Transverse colon (tissue), 4 donors: ENCODE measurements around the gene AGO1. TPM values are rescaled to one million over a fixed set of nuclear protein-coding genes. Genes with fewer than 3 reads are reported as not detected.

Experiments
- DNase-seq: peaks from one replicate; pipeline ENCODE4 v3.0.0-alpha.2; 2019
- H3K27ac ChIP-seq, 4 donors: fragments of 200-600 bp; sonication (generic); 2 replicates each; pipeline ENCODE4 v1.5.1; 2016 to 2018; ENCODE audit warnings: inconsistent platforms in 4 of 4
- H3K27me3 ChIP-seq: fragments of 200-600 bp; sonication (generic); 2 replicates; pipeline ENCODE4 v1.5.1; 2017; ENCODE audit warnings: inconsistent platforms
- H3K36me3 ChIP-seq, 4 donors: fragments of 200-600 bp; sonication (generic); 2 replicates each; pipeline ENCODE4 v1.5.1; 2017 to 2019; ENCODE audit warnings: inconsistent platforms in 4 of 4
- H3K4me1 ChIP-seq, 4 donors: fragments of 200-600 bp; sonication (generic); 2 replicates each; pipeline ENCODE4 v1.5.1; 2017 to 2020; ENCODE audit warnings: inconsistent platforms in 4 of 4
- H3K4me3 ChIP-seq, 4 donors: fragments of 200-600 bp; sonication (generic); 1 replicate in 1 of 4; 2 replicates in 3 of 4; pipeline versions ENCODE4 v1.5.1 to v1.6.1; 2017 to 2019; ENCODE audit warnings: inconsistent platforms in 4 of 4
- H3K9me3 ChIP-seq, 2 donors: fragments of 200-600 bp; sonication (generic); 2 replicates each; pipeline ENCODE4 v1.5.1; 2017 to 2019; ENCODE audit warnings: inconsistent platforms in 2 of 2
- EP300 ChIP-seq: sonication (generic); formaldehyde crosslinking; IDR thresholded peaks from one replicate; pipeline ENCODE4 v1.6.1; 2017; ENCODE audit warnings: antibody characterized with exemption, low read depth
- POLR2A ChIP-seq: fragments of 450-650 bp; IDR thresholded peaks from one replicate; pipeline ENCODE4 v1.6.1; 2016; ENCODE audit warnings: antibody characterized with exemption, mild to moderate bottlenecking, moderate library complexity
- POLR2AphosphoS5 ChIP-seq, 3 donors: sonication (generic); formaldehyde crosslinking; IDR thresholded peaks; one replicate each; pipeline ENCODE4 v1.6.1; 2016; ENCODE audit warnings: antibody characterized with exemption in 3 of 3
- WGBS, 2 donors: methylation state at CpG; one replicate each; pipeline ENCODE4 v1.1.5; 2018; ENCODE audit warnings: low coverage in 1 of 2; 5-methylcytosine and 5-hydroxymethylcytosine counted together
- in situ Hi-C, 4 donors: fragments of 200-750 bp; cut with MboI; loops; one replicate each; pipeline versions ENCODE4 v1.15.0 to v1.15.1; 2017; ENCODE audit warnings: low sequenced_read_pairs in 3 of 4, low pct_ligation_motif_present in 1 of 4, low pct_unique_long_range_greater_than_20kb in 1 of 4
- intact Hi-C: fragments of 100-400 bp; cut with DNase I; formaldehyde crosslinking; loops from one replicate; pipeline ENCODE4 v1.15.1; 2023; ENCODE audit warnings: low total_unique reads
- total RNA-seq, 4 donors: library from RNA; depleted of rRNA; stranded (reverse); fragments of >200 nt; gene quantifications; one replicate each; pipeline ENCODE4 v1.1.0, GENCODE V29; 2016
- TF ChIP-seq, protein P1 (sequence below), 5 experiments: fragments of 200-600 bp in 3 of 5; fragments of 450-650 bp in 2 of 5; sonication (generic) in 3 of 5; IDR thresholded peaks; 1 replicate in 2 of 5; 2 replicates in 3 of 5; pipeline ENCODE4 v1.5.1; 2016 to 2017; ENCODE audit warnings: antibody characterized with exemption in 5 of 5, inconsistent platforms in 3 of 5, mild to moderate bottlenecking in 2 of 5, moderate library complexity in 1 of 5

Gene AGO1
- total RNA-seq, 4 donors from 2014 or later = 20.6 to 40.2 (median 24.0) TPM

DNA sequence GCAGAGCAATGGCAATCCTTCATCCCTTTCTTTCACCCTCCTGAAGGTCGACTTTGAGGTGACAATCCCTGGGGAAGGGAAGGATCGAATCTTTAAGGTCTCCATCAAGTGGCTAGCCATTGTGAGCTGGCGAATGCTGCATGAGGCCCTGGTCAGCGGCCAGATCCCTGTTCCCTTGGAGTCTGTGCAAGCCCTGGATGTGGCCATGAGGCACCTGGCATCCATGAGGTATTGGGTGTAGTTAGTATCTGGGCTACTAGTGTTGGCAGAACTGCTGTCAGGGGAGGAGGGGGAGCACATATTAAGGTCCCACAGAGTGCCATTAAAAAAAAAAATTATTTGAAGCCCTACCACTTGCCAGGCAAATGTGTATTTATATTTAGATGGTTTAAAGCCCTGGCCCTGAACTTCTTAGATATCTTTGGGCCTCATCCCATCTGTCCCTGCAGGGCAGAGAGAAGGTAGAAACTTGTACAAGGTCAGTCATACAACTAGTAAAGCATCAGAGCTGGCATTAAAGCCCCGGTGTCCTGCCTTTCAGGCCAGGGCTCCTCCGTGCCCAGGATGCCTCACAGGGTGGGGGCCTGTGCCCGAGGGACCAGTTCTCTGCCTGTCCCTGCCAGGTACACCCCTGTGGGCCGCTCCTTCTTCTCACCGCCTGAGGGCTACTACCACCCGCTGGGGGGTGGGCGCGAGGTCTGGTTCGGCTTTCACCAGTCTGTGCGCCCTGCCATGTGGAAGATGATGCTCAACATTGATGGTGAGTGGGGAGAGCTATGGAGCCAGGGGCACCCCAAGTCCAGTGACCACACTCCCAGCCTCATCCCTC lies 10.3 kb downstream of the AGO1 start:
- 99% methylated on average over 14 of the region's 14 CpGs; no CpG with 5 or more reads in 1 of the 2 donors for WGBS, 2 donors
- H3K9me3 ChIP-seq = no peaks in the 10 kb centered on the region
- H3K4me1 ChIP-seq = peaks cover 0 to 4% (median 0%) of the 10 kb centered on the region in 4 donors
- H3K4me3 ChIP-seq = no peak overlapping the region
- no peaks in the 10 kb centered on the region for H3K27me3 ChIP-seq
- no peak for DNase-seq
- TF ChIP-seq, protein P1, sequence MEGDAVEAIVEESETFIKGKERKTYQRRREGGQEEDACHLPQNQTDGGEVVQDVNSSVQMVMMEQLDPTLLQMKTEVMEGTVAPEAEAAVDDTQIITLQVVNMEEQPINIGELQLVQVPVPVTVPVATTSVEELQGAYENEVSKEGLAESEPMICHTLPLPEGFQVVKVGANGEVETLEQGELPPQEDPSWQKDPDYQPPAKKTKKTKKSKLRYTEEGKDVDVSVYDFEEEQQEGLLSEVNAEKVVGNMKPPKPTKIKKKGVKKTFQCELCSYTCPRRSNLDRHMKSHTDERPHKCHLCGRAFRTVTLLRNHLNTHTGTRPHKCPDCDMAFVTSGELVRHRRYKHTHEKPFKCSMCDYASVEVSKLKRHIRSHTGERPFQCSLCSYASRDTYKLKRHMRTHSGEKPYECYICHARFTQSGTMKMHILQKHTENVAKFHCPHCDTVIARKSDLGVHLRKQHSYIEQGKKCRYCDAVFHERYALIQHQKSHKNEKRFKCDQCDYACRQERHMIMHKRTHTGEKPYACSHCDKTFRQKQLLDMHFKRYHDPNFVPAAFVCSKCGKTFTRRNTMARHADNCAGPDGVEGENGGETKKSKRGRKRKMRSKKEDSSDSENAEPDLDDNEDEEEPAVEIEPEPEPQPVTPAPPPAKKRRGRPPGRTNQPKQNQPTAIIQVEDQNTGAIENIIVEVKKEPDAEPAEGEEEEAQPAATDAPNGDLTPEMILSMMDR (IDR thresholded peaks at IDR 0.05) = no peak
- TF ChIP-seq EP300 (no peak), POLR2A (no peak), POLR2AphosphoS5 (IDR thresholded peaks at IDR 0.05) (no peak)
- intact Hi-C loops = no loop called here
- in situ Hi-C loops = no loop called here
- no peak overlapping the region for H3K27ac ChIP-seq
- H3K36me3 ChIP-seq = peaks cover 0 to 48% (median 20%) of the 10 kb centered on the region in 4 donors

DNA sequence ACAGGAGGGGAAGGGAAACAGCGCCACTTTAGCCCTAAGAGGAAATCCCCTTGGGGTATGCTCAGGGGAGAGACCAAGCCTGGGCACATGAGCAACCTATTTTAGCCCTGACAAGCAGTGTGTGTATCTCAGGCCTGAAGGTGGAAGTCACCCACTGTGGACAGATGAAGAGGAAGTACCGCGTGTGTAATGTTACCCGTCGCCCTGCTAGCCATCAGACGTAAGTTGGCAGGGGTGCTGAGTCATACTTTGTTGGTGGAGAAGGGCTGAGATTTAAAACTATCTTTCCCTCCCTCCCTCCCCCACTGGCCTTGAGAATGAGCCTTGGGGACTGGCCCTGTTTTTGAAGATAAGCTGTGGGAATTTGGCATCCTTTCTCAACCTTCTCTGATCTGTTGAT lies 11.2 kb downstream of the AGO1 start:
- Histone ChIP-seq H3K27me3 (no peaks in the 10 kb centered on the region), H3K27ac (no peak overlapping the region), H3K36me3 (peaks cover 0 to 55% (median 16%) of the 10 kb centered on the region in 4 donors), H3K4me3 (no peak overlapping the region), H3K4me1 (no peaks in the 10 kb centered on the region), H3K9me3 (no peaks in the 10 kb centered on the region)
- TF ChIP-seq POLR2A = no peak
- TF ChIP-seq, protein P1 (IDR thresholded peaks at IDR 0.05) = no peak
- no peak for TF ChIP-seq POLR2AphosphoS5 (IDR thresholded peaks at IDR 0.05)
- no peak for TF ChIP-seq EP300
- DNase-seq = no peak
- in situ Hi-C loops (no loop called here), intact Hi-C loops (no loop called here)
- 67% methylated on average over 5 to 6 of the region's 6 CpGs for WGBS, 2 donors

DNA sequence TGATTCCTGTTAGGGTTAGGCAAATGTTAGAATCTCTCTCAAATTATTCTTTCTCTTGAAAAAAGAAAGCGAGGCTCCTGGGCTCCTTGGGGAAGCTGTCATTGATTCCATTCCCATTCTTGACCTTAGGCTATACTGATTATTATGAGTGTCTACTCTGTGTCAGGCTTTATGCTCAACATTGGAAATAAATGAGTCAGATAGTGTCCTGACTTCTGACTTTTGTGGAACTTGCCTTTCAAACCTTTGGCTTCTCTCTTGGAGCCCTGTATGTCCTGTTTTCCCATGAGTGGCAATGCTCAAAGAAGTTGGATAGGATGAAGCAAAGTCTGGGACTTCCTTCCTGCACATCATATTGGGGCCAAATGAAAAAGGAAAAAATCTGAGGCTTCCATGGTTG lies 11.6 kb downstream of the AGO1 start:
- in situ Hi-C loops = no loop called here
- no peaks in the 10 kb centered on the region for H3K27me3 ChIP-seq
- no peaks in the 10 kb centered on the region for H3K4me1 ChIP-seq
- intact Hi-C loops = no loop called here
- peaks cover 0 to 51% (median 16%) of the 10 kb centered on the region in 4 donors for H3K36me3 ChIP-seq
- no peak overlapping the region for H3K4me3 ChIP-seq
- H3K9me3 ChIP-seq = no peaks in the 10 kb centered on the region
- H3K27ac ChIP-seq = no peak overlapping the region
- DNase-seq = no peak
- 95 to 100% methylated on average over 1 of the region's 1 CpG for WGBS, 2 donors
- no peak for TF ChIP-seq POLR2A
- no peak for TF ChIP-seq EP300
- no peak for TF ChIP-seq POLR2AphosphoS5 (IDR thresholded peaks at IDR 0.05)
- TF ChIP-seq, protein P1 (IDR thresholded peaks at IDR 0.05) = no peak

DNA sequence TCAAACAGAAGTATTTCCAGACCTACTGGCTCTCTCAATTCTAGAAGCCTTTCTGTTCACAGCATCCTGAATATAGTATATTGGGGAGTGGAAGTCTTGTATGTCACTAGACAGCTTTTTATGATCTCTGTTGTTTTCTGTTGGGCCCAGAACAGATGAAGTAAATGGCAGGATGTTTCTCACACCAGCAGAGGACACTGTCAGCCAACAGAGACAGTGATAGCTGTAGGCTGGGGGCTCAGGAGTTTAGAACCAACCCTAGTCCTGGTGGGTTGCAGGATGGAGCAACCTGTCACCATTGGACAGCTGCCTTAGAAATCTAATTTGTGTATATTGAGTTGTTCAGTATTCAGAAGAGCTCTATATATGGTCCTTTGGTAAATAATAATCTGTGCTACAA lies 16.9 kb downstream of the AGO1 start:
- H3K4me1 ChIP-seq = no peaks in the 10 kb centered on the region
- no peaks in the 10 kb centered on the region for H3K9me3 ChIP-seq
- DNase-seq = no peak
- intact Hi-C loops (no loop called here), in situ Hi-C loops (no loop called here)
- H3K27ac ChIP-seq = no peak overlapping the region
- TF ChIP-seq POLR2A (no peak), POLR2AphosphoS5 (IDR thresholded peaks at IDR 0.05) (no peak), EP300 (no peak)
- TF ChIP-seq, protein P1 (IDR thresholded peaks at IDR 0.05) = no peak
- peaks cover 0 to 42% (median 16%) of the 10 kb centered on the region in 4 donors for H3K36me3 ChIP-seq
- no peak overlapping the region for H3K4me3 ChIP-seq
- no peaks in the 10 kb centered on the region for H3K27me3 ChIP-seq
